LNCAP (cell line): ENCODE data around the gene PPP1R12B.

Experiments used
- CTCF ChIP-seq: fragments of 450-650 bp; IDR thresholded peaks from 2 replicates; pipeline ENCODE4 v1.5.1; 2017; ENCODE audit warnings: mild to moderate bottlenecking

The PPP1R12B gene

GRCh38 chr1:202562444-202563060, 214.1 kb downstream of the PPP1R12B start:
- TF ChIP-seq CTCF: no peak

- no peak for TF ChIP-seq CTCF
These were observed 215.3 kb downstream of the PPP1R12B start for GRCh38 chr1:202563818-202564217.

- no peak for TF ChIP-seq CTCF
These were observed 216.5 kb downstream of the PPP1R12B start for GRCh38 chr1:202564958-202565495.

GRCh38 chr1:202565890-202566602, 217.5 kb downstream of the PPP1R12B start:
- TF ChIP-seq CTCF: peak; percentile 24; the same call in 1 of the 2 replicates

- TF ChIP-seq CTCF: no peak
These were observed 219.2 kb downstream of the PPP1R12B start for GRCh38 chr1:202567738-202568137.

GRCh38 chr1:202568410-202568809, 219.9 kb downstream of the PPP1R12B start:
- TF ChIP-seq CTCF: no peak

- TF ChIP-seq CTCF: no peak
These were observed 220.3 kb downstream of the PPP1R12B start for GRCh38 chr1:202568826-202569225.
